SIG-M5 treated with dmso at 0.1 percent for 504 hours (cell line): ENCODE measurements around the gene AGO4.
"Not testable (repeated sequence)": the region's sequence is repeated elsewhere in the genome, so short reads cannot be mapped to it uniquely, and the experiment has no call there.

Experiments used
- DNase-seq: peaks from one replicate; lab custom pipeline; 2025; ENCODE audit not compliant: unreplicated experiment; lab: John Stamatoyannopoulos, UW

Gene AGO4

DNA sequence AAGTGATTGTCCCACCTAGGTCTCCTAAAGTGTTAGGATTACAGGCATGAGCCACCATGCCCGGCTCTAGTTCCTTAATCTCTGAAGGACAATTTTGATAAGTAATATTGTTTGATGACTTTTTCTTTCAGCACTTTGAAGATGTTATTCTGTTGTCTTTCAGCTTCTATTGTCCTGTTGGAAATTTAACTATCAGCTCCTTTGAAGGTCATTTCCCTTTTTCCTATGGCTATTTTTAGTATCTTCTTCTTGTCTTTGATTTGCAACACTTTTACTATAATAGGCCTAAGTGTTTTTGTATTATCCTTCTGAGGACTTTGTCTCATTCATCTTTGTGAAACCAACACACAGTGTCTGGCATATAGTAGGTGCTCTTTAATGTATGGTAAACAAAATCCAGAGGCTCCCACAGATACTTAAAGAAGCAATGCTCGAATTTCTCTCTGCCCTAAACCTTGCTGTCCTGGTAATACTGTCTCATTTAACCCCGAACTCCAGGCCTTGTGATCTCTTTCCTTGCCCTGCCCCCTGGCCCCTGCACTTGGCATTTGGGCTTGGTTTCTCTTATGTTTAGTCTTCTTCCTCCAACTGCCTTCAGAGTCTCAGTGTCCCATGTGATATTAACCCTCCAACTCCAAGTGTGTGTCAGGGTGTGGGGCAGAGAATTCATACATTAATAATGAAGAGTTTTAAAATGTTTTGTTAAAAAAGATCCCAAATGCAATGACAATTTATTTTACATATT lies 56.2 kb downstream of the AGO4 start:
- no peak for DNase-seq

GRCh38 chr1:35864813-35865212 lies 57.0 kb downstream of the AGO4 start:
- peak; percentile 66 for DNase-seq

GRCh38 chr1:35866991-35867390 lies 59.2 kb downstream of the AGO4 start:
- DNase-seq, result peak; percentile 72

DNA sequence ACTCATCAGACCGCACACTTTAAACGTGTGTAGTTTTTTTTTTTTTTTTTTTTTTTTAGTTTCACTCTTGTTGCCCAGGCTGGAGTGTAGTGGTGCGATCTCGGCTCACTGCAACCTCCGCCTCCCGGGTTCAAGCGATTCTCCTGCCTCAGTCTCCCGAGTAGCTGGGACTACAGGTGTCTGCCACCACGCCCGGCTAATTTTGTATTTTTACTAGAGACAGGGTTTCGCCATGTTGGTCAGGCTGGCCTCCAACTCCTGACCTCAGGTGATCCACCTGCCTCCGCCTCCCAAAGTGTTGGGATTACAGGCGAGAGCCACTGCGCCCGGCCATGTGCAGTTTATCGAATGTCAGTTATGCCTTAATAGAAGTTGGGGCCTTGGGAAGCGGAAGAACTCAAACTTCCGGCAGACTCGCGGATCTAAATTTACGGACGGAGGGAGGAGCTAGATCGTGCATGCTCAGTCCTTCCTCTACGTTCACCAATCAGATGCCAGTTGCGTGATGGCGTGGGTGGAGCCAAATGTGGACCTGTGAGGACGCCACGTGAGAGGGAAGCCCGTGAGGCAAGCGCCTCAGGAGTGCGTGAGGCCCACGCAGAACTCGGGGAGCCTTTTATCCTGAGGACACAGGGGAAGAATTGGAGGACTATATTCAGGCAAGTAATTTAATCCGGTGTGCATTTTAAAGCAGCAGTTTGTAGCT lies 61.6 kb downstream of the AGO4 start:
- not testable (repeated sequence) for DNase-seq

DNA sequence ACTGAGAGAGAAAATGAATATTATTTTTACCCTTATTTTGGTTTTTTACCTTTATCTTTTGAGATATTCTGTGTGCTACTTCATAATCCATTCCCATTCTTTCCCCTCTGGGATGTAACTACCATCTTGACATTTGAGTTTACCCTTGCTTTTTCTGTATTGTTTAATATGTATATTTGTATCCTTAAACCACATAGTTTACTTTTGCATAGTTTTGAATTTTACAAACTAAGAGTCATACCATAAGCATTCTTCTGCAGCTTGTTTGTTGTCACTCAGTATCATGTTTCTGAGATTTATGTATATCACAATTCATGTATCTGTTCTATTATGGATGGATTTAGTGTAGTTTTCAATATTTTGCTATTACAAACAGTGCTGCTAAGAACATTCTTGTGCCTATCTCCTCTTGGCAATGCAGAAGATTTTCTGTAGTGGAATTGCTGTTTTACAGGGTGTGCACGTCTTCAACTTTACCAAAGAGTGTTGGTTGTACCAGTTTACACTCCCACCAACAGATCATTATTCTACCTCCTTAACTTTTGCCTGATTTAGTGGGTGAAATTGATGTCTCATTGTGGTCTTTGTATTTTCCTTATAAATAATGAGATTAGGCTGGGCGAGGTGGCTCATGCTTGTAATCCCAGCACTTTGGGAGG lies 63.0 kb downstream of the AGO4 start:
- DNase-seq, result no peak

GRCh38 chr1:35873243-35873750 lies 65.5 kb downstream of the AGO4 start:
- no peak for DNase-seq

- DNase-seq, result not testable (repeated sequence)
Observed at GRCh38 chr1:35874115-35874514, 66.3 kb downstream of the AGO4 start.

DNA sequence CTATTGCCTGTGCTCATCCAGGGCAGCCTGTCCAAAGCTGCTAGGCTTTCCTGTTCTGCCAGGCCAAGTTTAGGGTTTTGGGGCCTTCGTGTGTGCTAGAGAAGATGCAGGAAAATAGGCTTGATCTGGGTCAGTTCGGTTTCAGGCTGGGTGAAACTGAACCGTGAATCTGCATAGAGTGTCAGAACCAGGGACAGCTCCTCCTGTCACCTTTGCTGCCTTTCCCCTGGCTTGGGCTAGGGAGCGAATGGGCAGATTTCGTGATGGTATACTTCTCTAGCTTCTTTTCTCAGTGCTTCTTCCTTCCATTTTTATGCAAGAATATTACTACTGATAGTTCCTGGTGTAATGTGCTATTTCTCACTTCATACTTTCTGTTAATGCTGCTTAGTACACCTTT lies 69.2 kb downstream of the AGO4 start:
- no peak for DNase-seq

- DNase-seq, result no peak
Observed at GRCh38 chr1:35881850-35882273, 74.0 kb downstream of the AGO4 start.

GRCh38 chr1:35882586-35882944 lies 74.7 kb downstream of the AGO4 start:
- no peak for DNase-seq

GRCh38 chr1:35882945-35883634 lies 75.3 kb downstream of the AGO4 start, which contains the start of gene AGO1:
Gene AGO1 (plus strand): TSS chr1:35883209. CDS start chr1:35883422, 213 bp downstream.
- peak; percentile 85 for DNase-seq

DNA sequence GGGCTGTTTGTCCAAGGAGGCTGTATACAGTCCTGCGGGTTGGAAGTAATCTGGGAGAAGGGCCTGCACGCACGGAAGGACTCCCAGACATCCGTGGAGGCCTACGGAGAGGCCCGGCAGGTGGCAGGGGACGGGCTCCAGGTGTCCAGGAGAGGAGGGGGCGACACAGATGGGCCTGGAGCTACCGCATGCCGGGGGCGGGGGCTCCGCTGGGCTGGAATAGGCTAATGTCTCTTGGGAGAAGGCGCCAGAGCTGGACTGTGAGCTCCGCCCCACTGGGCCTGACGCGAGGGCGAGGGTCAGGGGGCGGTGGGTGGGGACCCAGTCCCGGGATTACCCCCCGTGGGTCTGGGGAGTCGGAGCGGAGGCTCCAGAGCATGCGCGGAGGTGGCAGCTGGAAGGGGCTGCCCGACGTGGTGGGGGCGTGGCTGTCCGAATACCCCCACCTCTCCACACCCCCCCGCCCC lies 75.9 kb downstream of the AGO4 start:
- DNase-seq, result no peak

DNA sequence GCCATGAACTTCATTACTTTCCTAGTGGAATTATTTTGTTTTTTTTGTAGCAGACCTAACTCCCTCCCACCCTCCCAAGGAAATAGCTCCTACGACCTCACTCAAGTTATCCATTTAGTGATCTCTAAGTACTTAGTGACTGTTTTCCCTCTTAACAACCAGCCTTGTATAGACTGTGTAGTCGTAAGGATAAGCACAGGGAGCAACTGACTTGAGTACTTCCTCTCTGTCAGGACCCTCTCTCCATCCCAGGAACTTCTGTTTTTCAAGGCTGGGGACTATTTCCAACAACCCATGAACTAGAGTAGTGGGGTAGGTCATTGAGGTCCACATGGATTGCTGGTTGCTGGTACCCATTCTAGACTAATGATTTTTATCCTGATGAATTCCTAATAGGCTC lies 77.1 kb downstream of the AGO4 start:
- DNase-seq, result no peak

- DNase-seq, result no peak
Observed at GRCh38 chr1:35885961-35886558, 78.2 kb downstream of the AGO4 start.

- DNase-seq, result peak; percentile 57
Observed at GRCh38 chr1:35886577-35887431, 79.0 kb downstream of the AGO4 start.

GRCh38 chr1:35887508-35887907 lies 79.7 kb downstream of the AGO4 start:
- no peak for DNase-seq

DNA sequence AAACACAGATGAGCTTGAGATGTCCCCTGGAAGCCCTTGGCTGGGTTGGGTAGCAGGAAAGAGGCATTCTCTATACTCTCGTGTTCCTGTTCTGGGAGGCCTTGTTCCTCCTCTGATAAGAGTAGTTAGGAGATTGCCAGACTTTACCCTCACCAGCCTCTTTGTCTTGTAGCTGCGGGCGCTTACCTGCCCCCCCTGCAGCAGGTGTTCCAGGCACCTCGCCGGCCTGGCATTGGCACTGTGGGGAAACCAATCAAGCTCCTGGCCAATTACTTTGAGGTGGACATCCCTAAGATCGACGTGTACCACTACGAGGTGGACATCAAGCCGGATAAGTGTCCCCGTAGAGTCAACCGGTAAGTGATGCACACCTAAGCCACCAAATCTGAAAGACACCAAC lies 80.4 kb downstream of the AGO4 start:
- DNase-seq, result no peak

DNA sequence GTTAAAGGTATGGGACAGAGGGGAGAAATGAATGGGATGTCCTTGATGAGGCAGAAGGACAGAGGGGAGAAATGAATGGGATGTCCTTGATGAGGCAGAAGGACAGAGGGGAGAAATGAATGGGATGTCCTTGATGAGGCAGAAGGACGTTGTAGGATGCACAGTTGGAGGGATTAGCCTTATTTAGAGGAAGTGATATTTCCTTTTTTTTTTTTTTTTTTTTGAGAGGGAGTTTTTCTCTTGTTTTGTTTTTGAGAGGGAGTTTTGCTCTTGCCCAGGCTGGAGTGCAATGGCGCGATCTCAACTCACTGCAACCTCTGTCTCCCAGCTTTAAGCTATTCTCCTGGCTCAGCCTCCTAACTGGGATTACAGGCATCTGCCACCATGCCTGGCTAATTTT lies 81.2 kb downstream of the AGO4 start:
- DNase-seq, result not testable (repeated sequence)

GRCh38 chr1:35893051-35893879 lies 85.4 kb downstream of the AGO4 start:
- DNase-seq, result no peak
